Measurements from ENCODE around the gene FOXO3. TPM values are rescaled to one million over a fixed set of nuclear protein-coding genes. Genes with fewer than 3 reads are reported as not detected.

Gene FOXO3
- total RNA-seq, 3 donors from 2014 or later = 52.4 to 60.4 (median 60.1) TPM

DNA sequence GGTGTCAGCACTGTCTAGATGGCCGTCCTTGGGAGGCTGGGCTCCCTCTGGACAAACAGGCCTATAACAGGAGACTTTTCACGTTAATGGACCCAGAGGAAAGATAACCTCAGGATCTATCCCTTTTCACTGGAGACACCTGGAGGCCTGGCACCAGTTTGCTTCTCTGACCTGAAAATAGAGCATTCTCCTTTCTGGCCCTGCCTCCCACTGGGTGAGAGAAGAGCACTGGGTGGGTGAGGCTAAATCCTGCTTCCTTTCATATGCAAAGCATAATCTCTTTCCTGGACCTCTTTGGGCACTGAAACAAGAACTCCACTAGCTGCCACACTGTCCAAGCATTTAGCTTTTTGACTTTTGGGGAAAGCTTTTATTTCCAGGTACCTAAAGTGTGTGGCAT, 78.3 kb downstream of the FOXO3 start:
- Histone ChIP-seq H3K9me3 (no peaks in the 10 kb centered on the region), H3K36me3 (ENCODE audit: low read depth) (no peaks in the 10 kb centered on the region), H3K4me3 (no peak overlapping the region), H3K4me1 (ENCODE audit: low read depth) (peaks cover 7% of the 10 kb centered on the region)
- intact Hi-C loops (cut with DNase I, micrococcal nuclease) = no loop called here
- no peak for DNase-seq
- TF ChIP-seq, protein P1, sequence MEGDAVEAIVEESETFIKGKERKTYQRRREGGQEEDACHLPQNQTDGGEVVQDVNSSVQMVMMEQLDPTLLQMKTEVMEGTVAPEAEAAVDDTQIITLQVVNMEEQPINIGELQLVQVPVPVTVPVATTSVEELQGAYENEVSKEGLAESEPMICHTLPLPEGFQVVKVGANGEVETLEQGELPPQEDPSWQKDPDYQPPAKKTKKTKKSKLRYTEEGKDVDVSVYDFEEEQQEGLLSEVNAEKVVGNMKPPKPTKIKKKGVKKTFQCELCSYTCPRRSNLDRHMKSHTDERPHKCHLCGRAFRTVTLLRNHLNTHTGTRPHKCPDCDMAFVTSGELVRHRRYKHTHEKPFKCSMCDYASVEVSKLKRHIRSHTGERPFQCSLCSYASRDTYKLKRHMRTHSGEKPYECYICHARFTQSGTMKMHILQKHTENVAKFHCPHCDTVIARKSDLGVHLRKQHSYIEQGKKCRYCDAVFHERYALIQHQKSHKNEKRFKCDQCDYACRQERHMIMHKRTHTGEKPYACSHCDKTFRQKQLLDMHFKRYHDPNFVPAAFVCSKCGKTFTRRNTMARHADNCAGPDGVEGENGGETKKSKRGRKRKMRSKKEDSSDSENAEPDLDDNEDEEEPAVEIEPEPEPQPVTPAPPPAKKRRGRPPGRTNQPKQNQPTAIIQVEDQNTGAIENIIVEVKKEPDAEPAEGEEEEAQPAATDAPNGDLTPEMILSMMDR (IDR thresholded peaks at IDR 0.05) = no peak
- ATAC-seq = no peak

DNA sequence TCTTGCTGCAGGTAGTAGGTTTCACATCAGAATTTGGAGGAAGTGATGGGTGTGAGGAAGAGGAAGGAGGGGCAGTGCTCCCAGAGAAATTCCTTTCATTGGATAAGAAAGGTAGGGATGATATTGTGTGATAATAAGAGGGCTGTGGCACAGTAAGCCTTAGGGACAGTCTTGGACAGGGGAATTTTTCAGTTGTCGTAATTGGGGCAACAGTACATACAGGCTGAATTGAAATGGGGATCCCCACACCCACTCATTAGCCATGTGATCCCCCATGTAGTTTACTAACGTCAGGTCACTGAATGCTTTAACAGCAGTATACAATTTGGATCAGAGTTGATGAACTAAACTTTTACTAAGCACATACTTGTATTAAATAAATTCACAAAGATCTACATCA, 79.4 kb downstream of the FOXO3 start:
- no peaks in the 10 kb centered on the region for H3K36me3 ChIP-seq (ENCODE audit: low read depth)
- peaks cover 7% of the 10 kb centered on the region for H3K4me1 ChIP-seq (ENCODE audit: low read depth)
- H3K4me3 ChIP-seq = no peak overlapping the region
- H3K9me3 ChIP-seq = no peaks in the 10 kb centered on the region
- DNase-seq (no peak), ATAC-seq (no peak)
- TF ChIP-seq, protein P1 (IDR thresholded peaks at IDR 0.05) = no peak
- intact Hi-C loops (cut with DNase I, micrococcal nuclease) = no loop called here

DNA sequence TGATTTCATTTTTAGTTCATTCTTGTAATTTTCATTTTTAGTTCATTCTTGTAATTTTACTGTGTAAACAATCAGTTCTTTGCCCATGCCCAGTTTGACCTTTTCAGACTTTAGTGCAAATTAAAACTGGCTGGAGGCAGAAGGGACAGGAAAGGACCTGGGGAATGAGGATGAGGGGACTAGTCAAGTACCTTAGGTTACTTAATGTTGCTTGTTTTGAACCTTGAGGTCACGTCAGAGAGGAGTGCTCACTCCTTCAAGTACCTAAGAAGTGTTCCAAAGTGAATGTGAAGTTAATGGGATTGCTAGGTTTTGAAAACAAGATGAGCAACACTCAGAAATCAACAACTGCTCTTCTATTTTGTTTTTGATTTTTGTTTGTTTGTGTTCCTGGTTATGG, 82.5 kb downstream of the FOXO3 start:
- intact Hi-C loops (cut with DNase I, micrococcal nuclease) = no loop called here
- DNase-seq (no peak), ATAC-seq (no peak)
- TF ChIP-seq, protein P1 (IDR thresholded peaks at IDR 0.05) = no peak
- Histone ChIP-seq H3K4me3 (no peak overlapping the region), H3K9me3 (no peaks in the 10 kb centered on the region), H3K4me1 (ENCODE audit: low read depth) (no peaks in the 10 kb centered on the region), H3K36me3 (ENCODE audit: low read depth) (no peaks in the 10 kb centered on the region)

DNA sequence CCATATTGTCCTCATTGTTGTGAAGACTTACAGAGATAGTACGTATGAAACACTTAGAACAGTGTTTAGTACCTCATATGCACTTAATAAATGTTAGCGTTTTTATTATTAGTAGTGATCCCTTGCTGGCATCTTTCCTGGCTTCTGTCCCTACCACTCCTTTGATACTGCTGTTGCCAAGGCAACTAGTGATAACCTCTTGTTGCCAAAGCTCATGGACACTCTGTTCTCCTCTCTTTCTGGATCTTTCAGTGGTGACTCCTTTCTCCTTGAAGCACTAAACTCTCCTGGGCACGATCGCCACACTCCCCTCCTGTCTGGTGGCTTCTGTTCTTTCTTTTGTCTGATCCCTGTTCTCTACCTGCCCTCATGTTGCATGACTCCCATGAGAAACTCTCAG, 83.5 kb downstream of the FOXO3 start:
- H3K4me1 ChIP-seq (ENCODE audit: low read depth) = no peaks in the 10 kb centered on the region

DNA sequence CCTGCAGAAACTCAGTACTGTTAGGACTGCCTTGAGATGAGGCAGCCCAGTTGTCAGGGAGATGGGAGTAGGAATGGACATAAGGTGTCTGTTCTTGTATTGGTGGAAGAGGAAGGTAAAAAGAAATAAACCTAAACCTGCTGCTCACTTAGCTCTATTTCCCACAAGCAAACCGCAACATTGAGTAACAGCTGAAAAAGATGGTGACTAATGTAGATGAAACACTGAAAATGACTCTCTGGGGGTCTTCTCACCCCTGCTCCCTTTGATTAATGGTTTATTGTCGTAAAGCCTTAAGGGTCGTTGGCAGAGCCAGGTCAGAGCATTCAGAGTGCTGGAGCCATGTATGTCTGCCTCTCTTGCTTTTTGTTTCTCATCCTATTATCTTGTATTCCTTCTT, 87.5 kb downstream of the FOXO3 start:
- no peak for ATAC-seq
- H3K4me1 ChIP-seq (ENCODE audit: low read depth) = peaks cover 2% of the 10 kb centered on the region
- intact Hi-C loops (cut with DNase I, micrococcal nuclease) = no loop called here
- no peak overlapping the region for H3K4me3 ChIP-seq
- no peaks in the 10 kb centered on the region for H3K36me3 ChIP-seq (ENCODE audit: low read depth)
- TF ChIP-seq, protein P1 (IDR thresholded peaks at IDR 0.05) = no peak
- DNase-seq = no peak
- no peaks in the 10 kb centered on the region for H3K9me3 ChIP-seq

More for the DNA sequence above, 83.5 kb downstream of the FOXO3 start:
- Histone ChIP-seq H3K9me3 (no peaks in the 10 kb centered on the region), H3K4me3 (no peak overlapping the region), H3K36me3 (ENCODE audit: low read depth) (no peaks in the 10 kb centered on the region)
- TF ChIP-seq, protein P1 (IDR thresholded peaks at IDR 0.05) = no peak
- ATAC-seq = no peak
- no peak for DNase-seq
- intact Hi-C loops (cut with DNase I, micrococcal nuclease) = no loop called here

DNA sequence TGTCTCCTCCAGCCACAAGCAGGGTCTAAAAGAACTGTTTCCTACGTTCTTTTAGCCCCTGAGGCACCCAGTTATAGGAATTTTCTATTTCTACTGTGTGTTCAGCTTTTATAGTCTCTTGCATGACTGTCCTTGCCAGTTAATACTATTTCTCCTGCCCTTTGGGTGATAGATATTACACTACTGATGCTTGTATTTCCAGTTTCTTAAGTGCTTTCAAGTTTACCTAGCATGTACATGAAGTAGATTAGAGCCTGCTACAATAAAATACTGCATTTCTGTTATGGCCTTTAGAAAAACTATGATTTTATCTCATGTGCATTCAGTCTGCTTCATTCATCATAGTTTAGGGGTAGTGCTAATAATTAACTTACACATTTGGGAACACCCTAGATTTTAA, 89.6 kb downstream of the FOXO3 start:
- TF ChIP-seq, protein P1 (IDR thresholded peaks at IDR 0.05) = no peak
- peaks cover 14% of the 10 kb centered on the region for H3K4me1 ChIP-seq (ENCODE audit: low read depth)
- no peaks in the 10 kb centered on the region for H3K36me3 ChIP-seq (ENCODE audit: low read depth)
- no peaks in the 10 kb centered on the region for H3K9me3 ChIP-seq
- intact Hi-C loops (cut with DNase I, micrococcal nuclease) = no loop called here
- no peak for ATAC-seq
- no peak for DNase-seq
- no peak overlapping the region for H3K4me3 ChIP-seq

All from mucosa of descending colon (tissue), 3 donors.